ENCODE measurements around the gene SPDYE5. TPM values are rescaled to one million over a fixed set of nuclear protein-coding genes. Genes with fewer than 3 reads are reported as not detected.

SPDYE5 gene
- polyA plus RNA-seq, 4 donors: 0.85 to 4.8 (median 2.4) TPM

DNA sequence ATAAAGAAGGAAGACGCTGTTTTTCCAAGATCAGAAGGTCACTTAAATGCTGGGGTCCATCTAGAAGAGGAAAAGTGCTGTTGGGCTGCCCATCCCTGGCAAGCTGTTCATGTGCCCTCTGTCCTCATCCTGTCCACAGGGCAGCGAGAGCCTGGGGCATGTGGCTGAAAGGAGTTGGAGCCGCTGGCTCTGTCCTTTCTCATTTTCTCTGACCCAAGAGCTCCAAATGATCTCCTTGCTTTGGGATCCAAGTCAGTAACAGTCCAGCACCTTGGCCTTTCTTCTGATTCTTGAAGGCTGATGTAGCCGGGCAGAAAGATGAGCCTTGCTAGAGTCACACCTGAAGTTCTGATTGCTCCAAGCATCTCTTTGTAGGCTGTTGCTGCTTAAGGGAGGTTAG is 44.4 kb downstream of the SPDYE5 start:
- DNase-seq (ENCODE audit: low read depth in 4 of 4, low spot score in 3 of 4): no peak

DNA sequence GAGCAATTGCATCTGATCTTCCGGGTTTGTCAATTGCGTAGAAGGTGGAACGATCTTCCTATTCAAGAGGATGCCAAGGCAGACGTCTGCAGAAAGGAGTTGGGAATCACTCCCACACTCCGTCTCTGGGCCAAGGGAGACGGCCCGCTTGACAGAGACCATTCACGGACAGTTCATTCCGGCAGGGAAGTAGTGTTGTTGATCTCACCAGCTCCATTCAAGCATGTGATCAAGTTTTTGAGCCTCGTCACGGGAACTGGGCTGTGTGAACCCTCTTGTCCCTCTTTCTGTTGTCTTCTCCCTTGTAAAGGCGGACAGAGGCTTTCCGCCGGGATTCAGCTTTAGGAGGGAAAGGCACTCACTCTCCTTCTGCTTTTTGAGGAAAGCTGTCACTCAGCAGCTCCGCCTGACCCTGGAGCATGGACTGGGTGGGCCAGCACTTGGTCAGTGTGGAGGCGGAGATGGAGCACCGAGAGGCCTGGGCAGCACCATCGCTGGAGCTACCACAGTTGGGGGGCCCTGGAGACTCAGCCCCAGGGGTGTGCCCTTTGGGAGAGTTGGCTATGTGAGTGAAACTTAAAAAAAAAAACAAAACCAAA is 44.9 kb downstream of the SPDYE5 start:
- no peak for DNase-seq (ENCODE audit: low read depth in 4 of 4, low spot score in 3 of 4)

DNA sequence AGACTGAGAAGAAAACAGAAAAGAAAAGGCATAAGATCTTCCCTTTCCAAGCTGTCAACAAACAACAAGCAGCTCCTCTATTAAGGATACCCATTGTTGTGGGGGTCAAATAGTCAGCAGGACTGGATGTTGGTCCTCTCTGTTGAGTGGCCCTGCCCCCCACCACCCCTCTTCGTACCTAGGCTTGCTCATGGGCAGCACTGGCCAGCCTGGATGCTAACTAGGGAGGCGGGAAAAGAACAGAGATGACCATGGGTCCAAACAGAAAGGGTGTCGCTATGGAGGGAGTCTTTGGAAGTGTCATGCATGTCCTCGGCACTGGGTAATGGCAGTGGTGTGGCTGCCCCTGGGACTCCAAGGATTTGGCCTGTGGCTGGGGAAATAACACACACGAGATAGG is 45.6 kb downstream of the SPDYE5 start:
- DNase-seq (ENCODE audit: low read depth in 4 of 4, low spot score in 3 of 4): no peak

DNA sequence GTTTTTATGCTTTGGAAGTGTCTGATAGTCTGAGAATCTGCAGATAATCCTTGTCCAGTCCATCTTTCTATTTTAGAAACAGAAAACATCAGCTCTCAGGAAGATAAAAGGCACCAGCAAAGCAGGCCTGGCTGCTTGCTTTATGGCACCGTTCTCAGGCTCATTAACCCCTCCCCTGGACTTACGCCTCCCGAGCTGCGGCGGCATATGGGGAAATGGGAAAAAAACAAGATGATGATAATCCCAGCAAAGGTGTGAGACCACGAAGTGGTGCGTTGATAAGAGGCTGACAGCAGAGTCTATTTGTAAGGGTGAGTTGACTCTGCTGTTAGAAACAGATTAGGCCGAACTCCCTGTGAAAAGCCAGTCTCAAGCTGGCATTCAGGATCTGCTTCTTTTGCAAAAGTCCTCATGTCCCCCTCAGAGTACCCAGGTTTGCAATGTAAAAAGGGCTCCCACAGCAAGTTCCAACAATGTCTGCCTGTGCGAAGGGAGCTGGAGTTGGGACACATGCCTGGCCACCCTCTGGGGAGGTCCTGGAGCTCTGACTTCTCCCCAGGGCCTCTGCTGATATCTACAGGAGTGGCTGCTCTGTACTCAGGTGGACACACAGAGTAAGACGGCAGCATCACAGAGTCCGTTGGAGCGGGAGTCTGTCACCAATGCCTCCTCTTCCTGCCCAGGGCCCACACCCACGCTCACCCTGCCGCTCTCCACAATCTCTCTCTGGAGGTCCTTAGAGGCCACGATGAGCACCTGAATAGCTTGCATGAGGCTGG is 54.3 kb downstream of the SPDYE5 start:
- no peak for DNase-seq (ENCODE audit: low read depth in 4 of 4, low spot score in 3 of 4)

Other genes starting within 250 kb of the SPDYE5 start
- 10 to 100 TPM in 1 of 4 donors, 1 to 10 TPM in 3; 2.5 to 12.9 (median 3.8) TPM for gene TRIM73, start 96.7 kb upstream of the SPDYE5 start, polyA plus RNA-seq (ENCODE audit: insufficient read length in 4 of 4)
- gene POM121C, start 6.0 kb upstream of the SPDYE5 start, polyA plus RNA-seq (ENCODE audit: insufficient read length in 4 of 4): 10 to 100 TPM; 49.7 to 73.7 (median 60.3) TPM
- 10 to 100 TPM; 24.5 to 35.8 (median 33.5) TPM for gene HIP1, start 246.6 kb downstream of the SPDYE5 start, polyA plus RNA-seq (ENCODE audit: insufficient read length in 4 of 4)